Fibroblast of skin of right quadriceps (primary cell): ENCODE results near the gene CHD6.

ENCODE experiments used
- DNase-seq: peaks from one replicate; pipeline ENCODE4 v3.0.0-alpha.2; 2013

CHD6 gene

DNA sequence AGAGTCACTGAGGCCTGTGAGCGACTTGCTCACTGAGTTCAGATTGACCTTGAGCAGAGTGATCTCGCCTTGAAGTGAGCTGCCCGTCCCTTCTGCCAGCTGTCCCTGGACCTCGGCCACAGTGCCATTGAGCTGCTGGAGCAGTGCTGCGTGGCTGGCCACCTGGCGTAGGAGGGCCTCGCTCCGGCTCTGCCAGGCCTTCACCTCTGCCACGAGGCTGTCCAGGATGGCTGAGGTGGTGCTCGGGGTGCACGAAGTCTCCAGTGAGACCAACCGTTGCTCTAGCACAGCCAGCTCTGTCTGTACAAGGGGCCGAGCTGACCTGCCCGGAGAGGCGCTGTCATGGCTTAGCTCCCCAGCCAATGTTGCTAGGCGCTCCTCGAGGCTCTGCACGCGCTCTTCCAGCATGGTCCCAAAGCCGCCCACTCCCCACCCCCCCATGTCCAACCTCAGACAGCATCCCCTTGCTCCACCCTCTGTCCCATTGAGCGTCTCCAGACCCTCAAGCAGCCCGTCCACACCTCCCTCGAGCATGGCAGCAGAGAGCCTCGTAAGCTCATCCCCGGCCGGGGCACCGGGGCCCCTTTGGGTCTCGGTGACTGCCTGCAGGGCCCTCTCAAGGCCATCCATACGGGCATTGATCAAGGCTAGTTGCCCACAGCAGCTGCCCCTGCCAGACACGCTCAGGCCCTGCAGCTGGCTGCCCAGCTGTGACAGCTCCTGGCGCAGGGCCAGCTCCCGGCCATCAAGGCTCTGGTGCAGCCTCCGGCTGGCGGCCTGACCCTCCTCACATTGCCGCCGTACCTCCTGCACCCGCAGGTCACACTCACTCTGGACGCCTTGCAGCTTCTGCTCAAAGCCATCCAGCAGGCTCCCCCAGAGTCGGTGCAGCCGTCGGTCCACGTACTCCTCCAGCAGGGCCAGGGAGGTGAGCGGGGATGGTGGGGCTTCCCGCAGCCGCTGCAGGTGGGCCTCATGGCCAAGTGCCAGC lies 256.1 kb downstream of the CHD6 start:
- no peak for DNase-seq

GRCh38 chr20:41360831-41361756 lies 257.1 kb downstream of the CHD6 start:
- DNase-seq, result no peak

DNA sequence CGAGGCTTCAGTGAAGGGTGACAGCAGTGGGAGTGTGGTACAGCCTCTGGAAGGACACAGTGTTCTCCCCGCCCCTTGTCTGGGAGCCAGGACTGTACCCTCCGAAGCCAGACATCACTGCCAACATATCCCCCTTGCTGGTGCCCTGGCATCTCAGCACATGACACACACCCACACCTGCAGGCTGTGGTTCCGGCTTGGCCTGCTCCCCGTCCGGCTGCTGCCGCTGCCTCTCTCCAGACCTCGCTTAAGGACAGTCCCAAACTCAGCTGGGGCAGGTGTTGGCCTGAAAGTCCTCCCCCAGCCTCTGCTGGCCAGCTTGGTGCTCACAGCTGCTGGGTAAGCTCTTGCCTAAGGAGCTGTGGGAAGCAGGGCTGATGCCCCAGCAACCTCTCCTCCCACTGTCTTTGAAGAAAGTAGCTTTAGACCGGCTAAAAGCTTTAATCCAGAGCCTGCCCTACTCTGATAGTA lies 258.6 kb downstream of the CHD6 start:
- no peak for DNase-seq

DNA sequence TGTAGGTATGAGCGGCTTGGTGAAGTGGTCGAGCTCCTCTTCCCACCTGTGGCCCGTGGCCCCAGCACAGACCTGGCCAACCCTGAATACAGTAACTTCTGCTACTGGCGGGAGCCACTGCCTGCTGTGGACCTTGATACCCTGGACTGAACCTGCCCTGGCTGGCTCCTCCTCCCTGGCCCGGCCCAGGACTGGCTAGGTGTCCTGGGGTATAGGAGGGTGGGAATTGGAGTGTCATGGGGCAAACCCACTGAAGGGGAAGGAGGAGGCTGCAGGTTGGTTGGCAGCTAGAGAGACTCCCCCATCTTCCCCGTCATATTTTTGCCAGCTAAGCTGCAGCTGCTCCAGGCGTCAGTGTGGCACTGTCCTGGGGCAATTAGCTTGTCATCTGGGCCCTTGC lies 259.5 kb downstream of the CHD6 start:
- DNase-seq, result no peak

DNA sequence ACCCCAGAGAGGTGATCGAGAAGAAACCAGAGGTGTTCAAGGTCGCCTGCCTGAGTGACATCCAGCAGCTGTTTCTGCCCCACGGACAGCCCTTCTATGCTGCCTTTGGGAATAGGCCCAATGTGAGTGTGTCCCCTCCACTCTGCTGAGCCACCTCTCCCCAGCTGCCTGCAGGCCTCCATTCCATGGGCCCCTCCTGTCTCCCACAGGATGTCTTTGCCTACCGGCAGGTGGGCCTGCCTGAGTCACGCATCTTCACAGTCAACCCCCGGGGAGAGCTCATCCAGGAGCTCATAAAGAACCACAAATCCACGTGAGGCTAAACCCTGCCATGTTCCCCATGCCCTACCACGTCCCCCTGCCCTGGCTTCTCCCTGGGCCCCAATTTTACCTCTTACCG lies 259.9 kb downstream of the CHD6 start:
- no peak for DNase-seq

- DNase-seq, result no peak
Measured at GRCh38 chr20:41357424-41358163, 260.6 kb downstream of the CHD6 start.

DNA sequence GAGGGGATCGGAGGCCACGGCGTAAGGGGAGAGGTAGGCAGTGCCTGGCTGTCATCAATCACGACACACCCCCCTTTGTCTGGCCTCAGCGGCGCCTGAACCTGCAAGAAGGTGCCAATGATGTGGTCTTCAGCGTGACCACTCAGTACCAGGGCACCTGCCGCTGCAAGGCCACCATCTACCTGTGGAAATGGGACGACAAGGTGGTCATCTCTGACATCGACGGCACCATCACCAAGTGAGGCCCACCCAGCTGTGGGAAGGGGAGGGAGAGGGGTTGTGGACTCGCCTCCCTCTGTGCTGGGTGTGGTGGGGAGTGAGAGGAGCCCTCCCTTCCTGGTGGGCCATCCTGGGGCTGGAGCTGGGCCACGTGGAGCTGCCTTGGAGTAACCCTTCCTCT lies 261.2 kb downstream of the CHD6 start:
- DNase-seq, result no peak

DNA sequence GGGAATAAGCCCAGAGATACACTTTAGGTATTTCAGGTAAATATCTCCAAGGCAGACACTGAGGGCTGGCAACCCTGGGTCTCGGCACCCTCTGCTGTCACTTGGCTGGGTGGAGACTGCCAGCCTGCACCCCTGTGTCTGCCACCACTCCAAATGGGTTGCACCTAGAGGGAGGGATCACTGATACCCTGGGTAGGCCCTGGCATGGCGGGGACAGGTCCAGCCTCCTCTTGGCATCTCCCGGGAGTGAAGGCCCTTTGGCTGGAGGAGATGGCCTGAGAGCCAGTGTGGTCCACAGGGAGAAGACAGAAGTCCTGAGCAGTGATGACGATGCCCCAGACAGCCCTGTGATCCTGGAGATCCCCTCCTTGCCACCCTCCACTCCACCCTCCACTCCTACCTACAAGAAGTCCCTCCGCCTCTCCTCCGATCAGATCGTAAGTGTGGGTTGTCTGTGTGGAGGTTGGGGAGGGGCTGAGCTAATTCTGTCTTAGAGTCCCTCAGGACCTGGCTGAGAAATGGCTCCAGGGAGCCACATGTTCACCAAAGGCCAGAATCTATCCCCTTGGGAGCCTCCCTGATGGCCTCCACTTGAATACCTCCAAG lies 262.5 kb downstream of the CHD6 start:
- no peak for DNase-seq

- DNase-seq, result no peak
Measured at GRCh38 chr20:41355192-41355591, 263.0 kb downstream of the CHD6 start.

GRCh38 chr20:41353530-41353929 lies 264.6 kb downstream of the CHD6 start:
- no peak for DNase-seq

DNA sequence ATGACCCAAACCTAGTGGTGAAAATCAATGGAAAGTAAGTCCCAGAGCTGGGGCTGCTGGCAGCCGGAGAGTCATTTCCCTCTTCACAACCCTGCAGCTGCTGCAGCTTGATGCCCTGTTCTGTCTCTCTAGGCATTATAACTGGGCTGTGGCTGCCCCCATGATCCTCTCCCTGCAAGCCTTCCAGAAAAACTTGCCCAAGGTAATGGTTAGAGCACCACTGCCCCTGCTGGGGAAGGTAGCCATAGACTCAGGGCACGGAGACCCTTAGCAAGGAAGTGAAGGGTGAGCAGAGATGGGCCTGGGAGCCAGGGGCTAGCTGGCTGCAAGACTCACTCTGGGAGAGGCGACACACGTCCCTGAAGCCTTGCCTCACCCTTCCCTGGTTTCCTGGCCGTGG lies 265.5 kb downstream of the CHD6 start:
- DNase-seq, result no peak

- DNase-seq, result no peak
Measured at GRCh38 chr20:41352106-41352505, 266.1 kb downstream of the CHD6 start.
